Amniotic epithelial cell (primary cell): ENCODE results near the gene TBC1D21.

ENCODE experiments used
- DNase-seq: peaks from one replicate; pipeline ENCODE4 v3.0.0-alpha.2; 2010; ENCODE audit warnings: low read depth

TBC1D21 gene

GRCh38 chr15:73873456-73873855, at the start of gene TBC1D21:
Gene TBC1D21 (plus strand): TSS chr15:73873564. CDS start chr15:73873710, 146 bp downstream.
- no peak for DNase-seq

DNA sequence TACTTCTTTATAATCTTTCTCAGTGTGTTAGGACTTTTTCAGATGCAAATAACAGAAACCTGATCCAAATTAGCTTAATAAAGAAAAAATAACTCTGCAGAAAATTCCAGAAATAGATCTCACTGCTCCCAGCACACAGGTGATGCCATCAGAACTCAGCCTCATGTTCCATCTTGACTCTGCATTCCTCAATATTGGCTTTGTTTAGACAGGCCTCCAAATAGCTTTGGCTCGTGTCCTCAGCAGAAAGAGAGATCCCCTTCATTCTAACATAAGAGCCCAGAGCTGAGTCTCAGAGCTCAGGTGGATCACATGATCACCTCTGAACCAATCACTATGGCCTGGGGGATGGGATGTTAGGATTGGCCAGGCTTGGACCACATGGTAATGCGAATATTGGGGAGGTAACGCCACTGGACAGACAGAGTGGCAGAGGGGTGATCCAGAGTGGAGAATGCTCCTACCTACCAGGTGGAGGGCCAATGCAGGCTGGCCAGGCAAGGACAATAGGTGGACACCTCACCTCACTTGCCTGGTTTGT, 46.6 kb upstream of the TBC1D21 start:
- no peak for DNase-seq

GRCh38 chr15:73829523-73829922, 43.8 kb upstream of the TBC1D21 start:
- no peak for DNase-seq

- DNase-seq = peak; percentile 4
Measured at GRCh38 chr15:73832657-73833056, 40.7 kb upstream of the TBC1D21 start.

DNA sequence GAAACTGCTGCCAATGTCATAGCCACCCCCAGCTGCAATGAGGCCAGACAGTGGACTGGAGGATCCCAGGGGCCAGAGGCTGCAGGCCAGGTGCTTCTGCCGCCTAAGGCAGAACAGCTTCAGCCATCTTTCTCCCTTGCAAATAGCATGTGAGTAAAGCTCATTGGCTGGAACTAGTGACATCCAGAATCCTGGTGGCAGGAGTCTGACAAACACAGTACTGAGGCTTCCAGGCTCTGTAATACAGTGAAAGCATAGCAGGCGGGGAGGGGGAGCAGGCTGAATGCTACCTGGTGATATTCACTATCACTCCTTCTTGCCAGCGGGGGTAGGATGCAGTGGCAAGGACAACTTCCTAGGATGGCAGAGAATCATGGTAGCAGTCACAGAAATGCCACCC, 36.5 kb upstream of the TBC1D21 start:
- DNase-seq = no peak

DNA sequence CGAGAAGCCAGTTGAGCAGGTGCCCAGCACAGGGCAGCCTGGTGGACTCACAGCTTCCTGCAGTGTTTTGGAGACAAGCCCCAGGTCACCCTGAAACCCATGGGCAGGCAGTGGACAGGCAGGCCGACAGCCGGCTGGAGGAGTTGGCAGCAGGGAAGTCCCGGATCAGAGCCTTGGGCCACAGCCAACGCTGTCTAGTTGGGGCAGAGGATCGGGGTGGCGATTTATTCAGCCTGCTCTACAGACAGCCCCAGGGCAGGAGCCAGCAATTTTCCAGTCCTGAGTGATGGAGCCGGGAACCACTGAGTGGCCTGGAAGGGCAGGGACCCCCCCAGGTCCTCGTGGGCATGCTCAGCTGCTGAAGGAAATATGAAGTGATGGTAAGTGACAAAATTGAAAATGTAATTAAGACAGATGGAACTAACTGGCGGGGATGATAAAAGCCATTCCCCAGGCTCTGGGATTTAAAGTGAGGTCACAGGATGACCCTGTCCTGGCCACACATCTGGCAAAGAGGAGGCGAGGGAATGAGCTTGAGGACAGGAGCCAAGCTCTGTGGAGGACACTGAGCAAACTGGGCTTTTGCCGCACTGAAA, 34.4 kb upstream of the TBC1D21 start:
- DNase-seq = no peak

DNA sequence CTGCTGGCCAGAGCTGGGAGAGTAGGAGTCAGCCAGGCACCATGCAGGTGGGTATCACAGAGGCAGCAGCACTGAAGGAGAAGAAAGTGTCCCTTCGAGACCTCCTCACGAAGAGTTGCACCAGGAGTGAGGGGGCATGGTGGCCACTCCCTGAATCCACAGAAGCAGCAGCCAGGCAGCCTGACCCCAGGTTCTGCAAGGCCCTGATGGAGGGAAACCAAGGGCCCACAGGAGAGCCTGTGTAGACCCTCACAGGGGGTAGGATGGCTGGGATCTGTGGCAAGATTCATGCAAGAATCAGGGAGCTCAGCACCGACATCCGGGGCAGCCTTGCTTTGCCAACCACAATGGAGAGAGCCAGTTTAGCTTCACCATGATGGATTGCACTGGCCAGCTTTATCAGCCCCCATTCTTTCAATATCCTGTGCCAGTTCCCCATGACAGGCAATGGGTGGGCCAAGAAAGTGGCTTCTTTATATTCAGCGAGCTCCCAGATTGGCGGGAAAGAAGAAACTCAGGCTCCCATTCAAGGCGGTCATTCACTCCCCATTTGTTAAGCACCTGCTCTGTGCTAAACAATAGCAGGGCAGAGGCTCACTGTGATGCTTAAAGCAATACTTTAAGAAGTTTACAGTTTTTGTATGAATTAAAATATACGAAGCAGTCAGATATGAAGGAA, 33.5 kb upstream of the TBC1D21 start:
- DNase-seq = no peak

DNA sequence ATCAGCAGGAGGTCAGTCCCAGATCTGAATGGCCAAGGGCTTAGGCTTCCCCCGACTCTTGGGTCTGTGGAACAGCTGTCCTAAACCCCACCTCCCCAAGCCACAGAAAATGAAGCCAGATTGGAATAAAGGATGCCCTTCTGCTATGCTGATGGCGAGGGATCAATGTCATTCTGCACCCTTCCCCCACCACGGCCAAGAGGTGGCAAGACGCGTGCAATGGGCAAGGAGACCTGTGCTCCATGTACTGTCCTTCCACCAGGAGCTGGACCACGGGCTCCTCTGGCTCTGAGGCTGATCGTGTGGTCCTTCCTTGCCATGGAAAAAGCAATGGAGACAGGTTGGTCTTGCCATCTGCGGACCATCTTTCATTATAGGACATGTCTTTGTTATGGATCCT, 32.6 kb upstream of the TBC1D21 start:
- DNase-seq = no peak

- no peak for DNase-seq
Measured at GRCh38 chr15:73841756-73842725, 31.3 kb upstream of the TBC1D21 start.

DNA sequence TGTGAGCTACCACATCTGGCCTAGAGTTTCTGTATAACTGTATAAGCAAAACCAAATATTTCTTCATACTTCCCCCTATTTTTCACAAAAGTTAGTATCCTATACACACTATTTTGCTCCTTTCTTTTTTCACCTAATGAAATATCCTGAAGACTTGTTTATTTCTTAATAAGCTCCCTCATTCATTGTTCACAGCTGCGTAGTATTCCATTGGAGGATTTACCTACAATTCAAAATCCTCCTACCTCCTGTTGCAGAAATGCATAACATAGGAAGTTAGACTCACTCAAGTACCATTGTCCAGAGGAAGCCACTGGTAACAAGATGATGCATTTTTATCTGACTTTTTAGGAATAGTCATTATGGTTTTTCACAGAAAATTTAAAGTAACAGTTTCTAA, 29.6 kb upstream of the TBC1D21 start:
- DNase-seq = no peak

DNA sequence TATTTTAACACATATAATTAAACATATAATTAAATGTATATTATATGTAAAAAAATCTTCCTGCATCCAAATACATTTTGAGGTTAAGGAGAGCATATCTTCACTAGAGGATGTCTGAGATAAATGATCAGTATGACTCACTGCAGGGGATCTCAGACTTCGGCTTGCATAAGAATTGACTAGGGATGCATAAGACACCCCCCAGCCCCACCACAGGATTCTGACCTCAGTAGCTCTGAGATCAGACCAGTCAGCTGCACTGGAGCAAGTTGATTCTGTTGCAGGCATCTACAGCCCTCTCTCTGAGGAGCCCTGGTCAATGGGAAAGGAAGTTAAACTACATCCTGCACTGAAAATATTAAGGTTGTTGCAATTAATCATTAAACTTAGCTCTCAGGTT, 29.0 kb upstream of the TBC1D21 start:
- DNase-seq = peak; percentile 85

DNA sequence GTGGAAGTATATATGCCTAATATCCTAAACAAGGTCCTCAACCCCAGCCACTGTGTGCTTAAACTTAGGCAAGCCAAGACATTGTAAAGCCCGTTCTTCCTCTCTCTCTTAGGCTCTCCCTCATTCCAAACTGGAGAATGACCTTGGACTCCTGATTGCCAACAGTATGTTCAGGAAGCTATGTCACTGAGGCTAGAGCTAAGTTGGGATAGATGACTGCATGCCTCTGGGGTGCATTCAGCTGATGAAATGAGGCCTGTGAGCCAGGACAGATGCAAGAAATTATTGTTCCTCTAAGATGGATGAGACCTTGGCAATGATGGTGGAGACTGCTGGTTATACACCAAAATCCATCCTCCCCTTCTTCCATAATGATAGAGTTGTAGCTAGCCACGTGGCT, 27.9 kb upstream of the TBC1D21 start:
- no peak for DNase-seq

DNA sequence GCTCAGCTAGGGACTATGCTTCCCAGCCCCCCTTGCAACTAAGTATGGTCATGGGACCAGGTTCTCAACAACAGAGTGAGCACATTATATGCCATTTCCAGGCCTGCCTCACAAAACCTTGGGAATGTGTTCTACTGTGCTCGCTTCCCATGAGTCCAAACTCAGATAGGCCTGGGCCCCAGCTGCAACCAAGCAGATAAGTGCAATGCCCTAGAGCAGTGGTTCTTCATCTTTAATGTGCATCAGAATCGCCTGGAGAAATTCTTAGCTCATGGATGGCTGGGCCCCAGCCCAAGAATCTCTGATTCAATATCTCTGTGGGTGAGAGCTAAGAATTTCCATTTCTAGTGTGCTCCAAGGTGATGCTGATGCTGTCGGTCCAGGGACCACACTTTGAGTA, 27.5 kb upstream of the TBC1D21 start:
- DNase-seq = no peak

DNA sequence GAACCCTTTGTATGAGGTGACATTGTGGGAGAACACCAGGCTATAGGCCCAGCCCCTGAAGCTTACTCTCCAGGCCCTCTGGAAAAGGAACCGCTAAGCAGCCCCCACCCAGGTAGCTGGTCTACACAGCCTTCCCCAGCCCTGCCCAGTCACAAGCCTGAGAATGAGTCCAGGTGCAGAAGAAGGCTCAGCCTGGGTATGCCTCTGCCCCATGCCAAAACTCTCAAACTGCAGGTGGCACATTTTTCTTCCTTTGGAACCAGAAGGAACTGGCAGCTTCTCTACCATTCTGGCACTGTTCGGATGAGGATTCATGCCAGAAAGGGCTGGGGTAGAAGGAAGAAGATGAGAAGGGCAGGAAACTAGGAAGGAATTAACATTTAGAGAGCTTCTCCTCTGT, 23.7 kb upstream of the TBC1D21 start:
- no peak for DNase-seq

GRCh38 chr15:73850228-73850627, 23.1 kb upstream of the TBC1D21 start:
- no peak for DNase-seq

DNA sequence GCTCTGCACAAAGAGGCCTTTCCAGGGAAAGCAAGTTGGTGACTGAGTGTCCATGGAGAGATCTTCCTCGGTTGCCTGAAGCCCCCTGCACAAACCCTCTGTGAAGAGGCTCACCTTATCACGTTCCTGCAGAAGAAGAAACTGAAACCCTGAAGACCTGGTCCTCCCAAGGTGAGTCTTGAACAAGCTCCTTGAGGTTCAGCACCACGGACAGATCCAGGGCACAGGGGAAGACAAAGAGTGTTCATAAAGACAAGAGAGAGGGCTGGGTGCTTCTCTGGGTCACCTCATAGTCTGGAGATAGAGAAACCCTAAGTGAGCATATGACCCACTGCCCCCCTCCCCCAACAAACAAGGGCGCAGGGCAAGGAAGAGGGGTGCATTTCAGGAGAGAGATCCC, 21.7 kb upstream of the TBC1D21 start:
- peak; percentile 67 for DNase-seq

- no peak for DNase-seq
Measured at GRCh38 chr15:73852507-73852906, 20.9 kb upstream of the TBC1D21 start.

GRCh38 chr15:73854265-73854664, 19.1 kb upstream of the TBC1D21 start:
- no peak for DNase-seq

- DNase-seq = no peak
Measured at GRCh38 chr15:73856458-73857192, 16.7 kb upstream of the TBC1D21 start.

DNA sequence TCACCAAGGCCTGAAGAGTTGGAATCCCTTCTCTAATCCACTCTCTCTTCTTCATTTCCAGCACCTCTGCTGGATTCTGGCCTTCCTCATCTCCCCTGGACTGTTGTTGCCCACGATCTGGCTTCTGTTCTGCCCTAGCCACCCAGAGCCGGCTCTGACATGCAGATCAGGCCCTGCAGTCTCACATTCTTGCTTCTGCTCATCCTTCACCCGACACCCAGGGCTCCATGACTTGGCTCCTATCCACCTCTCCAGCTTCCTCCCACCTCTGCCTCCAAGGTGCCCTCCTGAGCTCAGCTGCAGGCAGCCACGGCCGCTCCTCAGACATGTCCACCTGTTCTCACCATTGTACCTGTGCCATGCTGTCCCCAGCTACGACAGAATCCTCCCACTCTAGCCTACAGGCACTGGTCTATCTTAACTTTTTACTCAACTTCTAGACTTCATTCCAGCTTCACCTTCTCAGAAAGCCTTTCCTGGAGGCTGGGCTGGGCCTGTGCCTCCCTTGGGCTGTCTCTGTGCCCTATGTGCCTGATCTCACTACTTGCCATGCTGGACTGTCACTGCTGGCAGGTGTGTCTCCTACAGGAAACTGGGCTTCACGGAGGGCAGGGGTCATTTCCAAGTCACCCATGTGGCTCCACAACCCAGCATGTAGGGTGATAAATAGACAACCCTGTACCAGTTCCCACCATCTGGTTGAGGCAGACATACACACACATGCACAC, 16.0 kb upstream of the TBC1D21 start:
- DNase-seq = no peak

- DNase-seq = no peak
Measured at GRCh38 chr15:73858062-73858461, 15.3 kb upstream of the TBC1D21 start.
